GM21737 (cell line): ENCODE data around the gene OR8B8.
"Not testable (repeated sequence)": the region's sequence is repeated elsewhere in the genome, so short reads cannot be mapped to it uniquely, and the experiment has no call there.

ENCODE experiments used
- ATAC-seq: cut with Tn5 transposase; IDR thresholded peaks from one replicate; pipeline ENCODE4 v1.9.1; 2021; ENCODE audit warnings: mild to moderate bottlenecking, moderate library complexity; ENCODE audit not compliant: unreplicated experiment

Gene OR8B8

GRCh38 chr11:124442442-124442841 is 3.1 kb downstream of the OR8B8 start:
- ATAC-seq, result no peak

- ATAC-seq, result no peak
Observed at GRCh38 chr11:124441519-124441918, 4.0 kb downstream of the OR8B8 start.

DNA sequence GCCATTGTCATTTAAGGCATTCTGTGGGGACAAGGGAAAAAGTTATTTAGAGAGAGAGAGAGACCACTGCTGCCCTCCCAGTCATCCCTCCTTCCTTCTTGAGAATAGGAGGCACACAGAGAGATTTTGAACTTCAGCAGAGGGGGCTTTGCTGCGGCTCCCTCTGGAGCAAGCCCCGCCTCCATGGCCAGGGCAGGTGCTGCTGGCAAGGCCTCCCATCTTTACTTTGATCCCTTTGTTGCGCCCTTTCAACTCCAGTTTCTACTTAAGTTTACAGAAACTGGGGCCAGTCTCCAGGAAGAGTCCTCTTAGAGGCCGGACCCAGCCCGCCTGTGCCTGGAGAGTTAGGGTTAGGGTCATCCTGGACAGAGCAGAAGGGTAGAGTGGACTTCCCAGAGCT is 4.4 kb downstream of the OR8B8 start:
- no peak for ATAC-seq

DNA sequence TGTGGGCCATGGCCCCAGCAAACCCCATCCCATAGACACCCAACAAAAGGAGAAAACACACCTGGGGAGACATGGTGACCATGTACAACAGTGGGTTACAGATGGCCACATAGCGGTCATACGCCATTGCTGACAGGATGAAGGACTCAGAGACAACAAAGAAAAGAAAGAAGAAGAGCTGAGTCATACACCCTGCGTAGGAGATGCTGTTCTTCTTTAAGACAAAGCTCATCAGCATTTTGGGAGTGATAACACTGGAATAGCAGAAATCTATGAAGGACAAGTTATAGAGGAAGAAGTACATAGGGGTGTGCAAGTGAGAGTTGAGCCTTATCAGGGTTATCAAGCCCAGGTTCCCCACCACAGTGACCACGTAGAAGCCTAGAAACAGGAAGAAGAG is 4.9 kb downstream of the OR8B8 start:
- ATAC-seq, result no peak

DNA sequence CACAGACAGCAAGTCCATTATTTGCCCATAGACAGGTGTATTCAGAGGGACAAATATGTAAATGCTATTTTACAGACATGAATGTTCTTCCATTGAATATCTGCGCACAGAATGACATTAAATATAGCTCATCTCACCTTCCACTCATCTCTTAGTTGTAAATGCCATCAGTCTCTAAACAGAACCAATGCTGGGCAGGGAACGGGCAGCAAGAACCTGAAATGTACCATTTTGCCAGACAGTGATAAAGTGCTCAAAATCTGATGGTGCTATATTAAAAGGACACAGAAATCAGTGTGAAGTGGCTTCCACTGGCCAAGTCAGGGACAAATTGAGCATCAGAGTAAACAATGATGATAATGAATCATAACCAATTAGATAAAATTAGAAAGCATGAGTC is 10.8 kb downstream of the OR8B8 start:
- ATAC-seq, result no peak

DNA sequence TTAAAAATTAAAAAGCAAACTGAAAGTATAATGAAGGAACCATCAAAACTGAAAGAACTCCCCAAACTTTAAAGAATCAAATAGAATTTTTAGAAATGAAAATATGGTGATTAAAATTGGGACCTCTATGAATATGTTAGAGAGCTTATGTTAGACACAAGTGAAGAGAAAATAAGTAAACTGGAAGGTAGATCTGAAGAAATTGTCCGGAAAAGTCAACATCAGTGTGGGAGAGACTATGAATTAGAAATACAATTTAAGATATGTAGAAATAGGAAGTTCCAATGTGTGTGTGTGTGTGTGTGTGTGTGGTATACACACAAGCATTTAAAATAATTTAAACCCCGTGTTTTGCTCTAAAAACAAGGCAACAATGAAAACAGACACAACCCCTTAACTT is 15.9 kb downstream of the OR8B8 start:
- no peak for ATAC-seq

GRCh38 chr11:124424384-124424921 is 21.0 kb downstream of the OR8B8 start, which contains the start of gene OR8B4:
OR8B4 (minus strand) TSS chr11:124424871; CDS start chr11:124424871, 0 bp downstream.
- ATAC-seq, result no peak

DNA sequence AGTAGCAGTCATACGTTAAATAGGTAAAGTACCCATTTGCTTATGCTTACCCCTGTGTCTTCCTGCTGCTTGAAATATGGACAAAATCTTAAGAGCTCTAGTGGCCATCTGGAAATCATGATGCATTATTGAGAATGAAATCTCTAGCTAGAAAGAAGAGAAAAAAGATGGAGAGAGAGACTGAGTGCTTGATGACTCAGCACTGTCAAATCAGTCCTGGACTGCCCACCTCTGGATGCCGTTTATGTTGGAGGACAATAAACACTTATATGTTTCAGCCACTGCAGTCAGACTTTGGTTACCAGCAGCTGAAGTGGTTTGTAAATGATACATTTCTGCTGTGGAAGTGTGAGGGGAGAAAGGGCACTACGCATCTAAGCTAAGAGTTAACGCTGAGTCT is 24.5 kb downstream of the OR8B8 start:
- no peak for ATAC-seq

DNA sequence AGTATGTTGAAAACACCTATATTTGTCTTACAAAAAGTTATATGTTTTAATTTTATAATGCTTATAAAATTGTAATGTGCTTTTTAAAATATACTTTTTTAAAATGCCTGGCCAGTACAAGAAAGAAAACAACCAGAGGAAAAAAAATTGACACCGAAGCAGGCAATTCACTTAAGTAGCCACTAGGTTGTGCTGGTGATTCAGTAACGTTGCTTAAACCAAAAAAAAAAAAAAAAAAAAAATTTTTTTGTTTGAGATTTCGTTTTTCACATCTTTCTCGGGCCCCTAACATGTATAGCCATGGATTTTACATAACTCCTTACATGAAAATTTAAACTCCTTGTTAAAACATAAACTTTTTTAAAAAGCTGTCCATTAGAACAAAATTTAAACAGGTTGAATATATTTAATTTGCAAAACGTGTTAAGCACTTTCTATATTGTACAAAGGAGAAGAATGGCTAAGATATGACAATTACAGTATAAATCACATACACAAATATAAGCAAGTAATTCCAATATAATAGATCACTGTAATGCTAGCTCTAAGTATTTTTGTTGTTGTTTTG is 30.1 kb downstream of the OR8B8 start:
- ATAC-seq, result no peak

DNA sequence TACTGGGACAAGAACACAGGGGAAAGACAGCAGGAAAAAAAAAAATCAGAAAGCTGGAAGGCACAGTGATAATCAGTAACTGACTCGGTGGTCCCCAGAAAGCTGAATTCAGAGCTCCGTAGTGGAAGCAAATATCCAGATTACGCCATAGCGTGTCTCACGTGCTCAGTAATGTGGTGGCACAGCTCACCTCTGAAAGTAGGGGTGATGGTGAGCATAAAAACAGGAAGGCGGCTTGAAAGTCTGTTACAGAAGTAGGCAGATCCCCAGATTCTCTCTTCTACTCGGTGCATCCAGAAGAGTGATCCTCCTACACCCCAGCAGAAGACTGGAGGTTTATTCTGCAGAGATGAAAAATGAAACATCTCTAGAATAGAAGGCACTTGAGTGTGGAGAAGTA is 35.6 kb downstream of the OR8B8 start:
- no peak for ATAC-seq

DNA sequence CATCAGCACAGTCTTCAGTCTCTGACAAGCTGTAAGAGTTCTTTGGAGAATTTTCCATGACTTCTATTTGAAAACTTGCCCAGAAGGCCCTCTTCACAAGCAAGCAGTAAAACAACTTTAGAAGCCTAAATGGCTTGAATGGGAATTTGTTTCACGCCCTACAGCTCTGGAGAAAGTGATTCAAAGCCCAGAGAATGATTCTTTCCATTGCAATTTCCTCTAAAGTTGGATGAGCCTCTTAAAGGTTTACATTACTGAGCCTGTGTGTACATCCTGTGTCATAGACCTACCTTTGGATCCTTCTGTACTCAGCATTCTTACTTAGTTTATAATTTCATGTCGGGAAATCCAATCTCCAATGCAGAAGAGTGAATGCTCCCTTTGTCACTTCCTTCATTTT is 39.9 kb downstream of the OR8B8 start:
- no peak for ATAC-seq

GRCh38 chr11:124403186-124403585 is 42.3 kb downstream of the OR8B8 start:
- ATAC-seq, result not testable (repeated sequence)

DNA sequence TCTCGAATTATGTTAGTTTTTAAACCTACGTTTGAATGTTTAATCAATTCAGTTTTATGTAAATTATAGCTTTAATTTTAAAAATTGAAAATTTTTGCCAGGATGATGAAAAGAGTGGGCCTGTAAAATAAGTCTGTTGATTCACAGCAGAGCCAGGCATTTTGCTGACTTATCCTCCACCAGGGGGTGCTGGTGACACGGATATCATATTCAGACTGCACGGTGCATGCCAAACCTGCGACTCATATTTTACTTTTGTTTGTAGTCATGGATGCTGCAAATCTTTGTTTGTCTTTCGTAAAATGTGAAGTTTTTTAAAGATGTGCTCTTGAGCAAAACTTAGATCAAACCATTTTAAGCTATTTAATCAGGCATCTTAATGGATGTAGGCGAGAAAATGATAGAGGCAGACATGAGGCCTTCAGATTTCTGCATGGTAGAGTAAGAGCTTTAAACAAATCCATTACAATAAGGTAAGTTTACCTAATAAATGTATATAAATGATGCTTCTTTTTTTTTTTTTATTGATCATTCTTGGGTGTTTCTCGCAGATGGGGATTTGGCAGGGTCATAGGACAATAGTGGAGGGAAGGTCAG is 43.1 kb downstream of the OR8B8 start:
- peak; percentile 76 for ATAC-seq

DNA sequence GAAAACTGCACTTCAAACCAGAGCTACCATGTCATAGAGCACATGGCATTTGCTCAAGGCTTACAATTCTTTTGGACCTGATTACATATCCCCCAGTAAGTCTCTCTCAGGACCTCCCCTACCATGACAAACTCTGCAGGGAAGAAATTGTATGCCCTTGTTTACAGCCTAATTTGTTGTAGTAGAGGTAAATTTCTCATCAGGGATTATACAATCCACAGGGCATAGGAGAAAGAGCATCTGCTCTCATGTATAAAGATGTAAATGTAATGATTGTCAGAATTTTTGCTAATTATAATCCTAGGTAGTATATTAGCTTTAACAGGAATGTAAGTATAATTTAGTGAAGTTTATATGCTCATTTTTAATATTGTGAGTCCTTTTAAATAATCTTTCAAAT is 46.6 kb downstream of the OR8B8 start, which contains the start of gene OR8B3:
Gene OR8B3, minus strand, starts transcription at position 101 of the 400 bp plus-strand sequence. CDS start 1,673 bp downstream, outside the sequence.
- ATAC-seq, result no peak

- not testable (repeated sequence) for ATAC-seq
Observed at GRCh38 chr11:124396847-124397246, 48.6 kb downstream of the OR8B8 start.

GRCh38 chr11:124394408-124394807 is 51.1 kb downstream of the OR8B8 start:
- ATAC-seq, result no peak
